G401.6 (cell line): ENCODE measurements around the gene MET.
"Not testable (repeated sequence)": the region's sequence is repeated elsewhere in the genome, so short reads cannot be mapped to it uniquely, and the experiment has no call there.

Experiments used
- FAIRE-seq: peaks from 2 replicates; lab custom pipeline; 2012; peaks lifted over from hg19 to GRCh38; lab: Jason Lieb, UNC

MET gene

GRCh38 chr7:116671681-116672595 lies at the start of gene MET:
TSS of gene MET (plus strand) at chr7:116672196. CDS start at chr7:116699085, 26,889 bp downstream.
- FAIRE-seq: no peak

GRCh38 chr7:116626886-116627285 lies 45.1 kb upstream of the MET start:
- no peak for FAIRE-seq

- FAIRE-seq: no peak
These were observed 42.9 kb upstream of the MET start for GRCh38 chr7:116629051-116629463.

DNA sequence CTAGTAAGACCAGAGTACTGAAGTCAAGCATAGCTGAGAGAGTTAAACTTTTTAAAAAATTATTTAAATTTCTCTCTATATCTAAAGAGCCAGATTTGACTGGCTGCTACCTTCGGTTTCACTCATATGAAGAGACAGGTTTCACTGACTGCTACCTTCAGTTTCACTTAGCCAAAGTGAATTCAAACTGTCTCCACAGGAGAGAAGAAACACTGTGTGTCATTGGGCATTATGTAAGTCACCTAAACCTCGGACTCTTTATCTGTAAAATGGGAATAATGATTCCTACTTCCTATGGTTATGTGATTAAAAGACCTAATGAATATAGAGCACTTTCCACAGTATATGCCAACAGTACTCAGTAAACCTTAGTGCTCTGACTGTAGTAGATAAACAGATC lies 41.6 kb upstream of the MET start:
- no peak for FAIRE-seq

DNA sequence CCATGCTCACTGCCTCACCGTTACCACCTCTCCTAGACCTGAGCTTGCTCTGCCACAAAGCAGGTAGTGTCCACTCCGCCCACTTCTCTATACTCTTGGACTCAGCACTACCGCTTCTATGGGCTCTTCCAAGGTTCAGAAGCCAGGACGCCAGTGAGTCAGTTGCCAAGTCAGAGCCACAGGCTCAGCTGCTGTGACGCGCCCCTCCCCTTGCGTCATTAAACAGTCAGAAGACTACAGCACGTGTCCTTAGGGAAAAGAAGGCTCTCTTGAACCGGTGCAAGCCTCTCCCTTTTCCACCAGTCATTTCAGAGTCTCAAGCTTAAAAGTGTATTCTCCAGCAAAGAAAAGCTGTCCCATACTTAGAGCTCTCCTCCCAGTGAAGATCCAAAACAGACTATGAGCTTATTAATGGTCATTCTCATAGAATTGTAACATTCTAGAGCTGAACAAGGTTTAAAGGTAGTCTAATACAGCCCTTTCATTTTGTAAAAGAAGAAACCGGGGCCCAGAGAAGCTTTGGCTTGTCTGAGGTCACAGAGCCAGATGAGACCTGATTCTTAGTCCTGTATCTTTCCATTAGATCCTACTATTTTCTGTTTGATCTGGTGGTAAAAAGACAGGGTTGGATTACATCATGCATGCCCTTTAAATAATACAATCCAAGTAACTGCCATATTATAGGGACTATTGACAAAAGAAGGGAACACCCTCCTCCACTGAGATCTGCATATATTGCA lies 40.9 kb upstream of the MET start:
- FAIRE-seq: no peak

DNA sequence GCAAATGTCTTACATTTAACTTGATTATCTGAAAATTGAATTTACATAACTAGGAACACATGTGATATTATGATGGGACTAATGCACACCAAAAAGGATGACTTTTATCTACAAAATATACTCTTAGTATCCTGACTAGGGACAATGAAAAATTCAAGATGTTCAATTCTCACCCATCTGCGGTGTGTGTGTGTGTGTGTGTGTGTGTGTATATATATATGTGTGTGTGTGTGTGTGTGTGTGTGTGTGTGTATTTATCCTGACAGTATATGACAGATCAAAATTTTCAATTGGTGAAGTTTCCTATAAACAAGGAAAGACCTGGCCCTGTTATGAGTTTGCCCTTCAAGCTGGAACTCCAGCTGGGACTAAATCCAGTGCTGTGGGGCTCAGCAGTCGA lies 40.3 kb upstream of the MET start:
- no peak for FAIRE-seq

- no peak for FAIRE-seq
These were observed 39.6 kb upstream of the MET start for GRCh38 chr7:116632384-116632783.

- no peak for FAIRE-seq
These were observed 38.6 kb upstream of the MET start for GRCh38 chr7:116633131-116633988.

DNA sequence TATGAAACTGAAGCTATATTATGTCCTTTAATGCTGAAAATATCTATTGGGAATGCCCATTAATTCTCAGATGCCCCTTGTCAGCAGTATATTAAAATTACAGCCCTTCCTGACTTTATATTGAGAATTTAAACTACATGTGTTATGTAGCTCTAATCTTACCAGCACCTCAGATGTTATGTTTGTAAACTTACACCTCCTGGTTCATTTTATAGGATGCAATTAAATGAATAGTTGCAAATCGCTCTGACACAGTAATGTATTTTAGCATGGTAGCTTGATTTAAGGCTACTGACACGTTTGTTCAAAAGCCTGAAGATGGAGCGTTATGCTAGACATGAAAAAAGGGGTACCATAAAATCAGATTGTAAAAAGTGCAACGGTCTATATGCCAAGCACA lies 35.0 kb upstream of the MET start:
- no peak for FAIRE-seq

DNA sequence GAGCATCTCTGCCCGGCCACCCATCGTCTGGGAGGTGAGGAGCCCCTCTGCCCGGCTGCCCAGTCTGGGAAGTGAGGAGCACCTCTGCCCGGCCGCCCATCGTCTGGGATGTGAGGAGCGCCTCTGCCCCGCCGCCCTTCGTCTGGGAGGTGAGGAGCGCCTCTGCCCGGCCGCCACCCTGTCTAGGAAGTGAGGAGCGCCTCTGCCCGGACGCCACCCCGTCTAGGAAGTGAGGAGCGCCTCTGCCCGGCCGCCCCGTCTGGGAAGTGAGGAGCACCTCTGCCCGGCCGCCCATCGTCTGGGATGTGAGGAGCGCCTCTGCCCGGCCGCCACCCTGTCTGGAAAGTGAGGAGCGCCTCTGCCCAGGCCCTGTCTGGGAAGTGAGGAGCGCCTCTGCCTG lies 33.4 kb upstream of the MET start:
- FAIRE-seq: not testable (repeated sequence)

DNA sequence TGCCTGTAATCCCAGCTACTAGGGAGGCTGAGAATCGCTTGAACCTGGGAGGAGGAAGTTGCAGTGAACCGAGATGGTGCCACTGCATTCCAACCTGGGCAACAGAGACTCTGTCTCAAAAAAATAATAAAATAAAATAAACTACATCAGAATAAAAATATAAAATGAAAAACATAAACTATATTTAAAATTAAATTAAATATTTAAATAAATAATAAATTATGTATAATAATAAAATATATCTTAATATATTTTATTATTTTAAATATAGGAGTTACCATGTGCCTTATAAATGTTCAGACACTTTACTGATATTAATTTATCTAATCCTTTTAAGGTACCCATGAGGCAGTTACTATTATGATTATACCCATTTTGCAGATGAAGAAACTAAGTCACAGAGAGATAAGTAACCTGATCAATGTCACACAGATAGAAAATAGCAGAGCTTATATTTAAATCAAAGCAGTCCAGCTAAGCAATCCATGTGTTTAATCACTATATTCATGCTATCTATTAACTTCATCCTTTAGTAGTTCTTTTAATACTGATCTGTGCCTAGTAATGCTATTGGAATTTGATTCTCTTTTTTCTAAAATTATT lies 30.3 kb upstream of the MET start:
- peak; percentile 79 for FAIRE-seq

DNA sequence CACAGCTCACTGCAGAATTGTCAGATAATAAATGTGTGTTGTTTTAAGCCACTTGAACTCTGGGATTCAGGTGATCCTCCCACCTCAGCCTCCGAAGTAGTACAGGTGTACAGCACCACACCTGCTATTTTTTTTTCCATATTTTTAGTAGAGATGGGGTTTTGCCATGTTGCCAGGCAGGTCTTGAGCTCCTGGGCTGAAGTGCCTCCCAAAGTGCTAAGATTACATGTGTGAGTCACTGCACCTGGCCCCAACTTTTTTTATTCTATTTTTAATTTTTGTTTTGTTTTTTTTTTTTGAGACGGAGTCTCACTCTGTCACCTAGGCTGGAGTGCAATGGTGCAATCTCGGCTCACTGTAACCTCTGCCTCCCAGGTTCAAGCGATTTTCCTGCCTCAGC lies 28.8 kb upstream of the MET start:
- not testable (repeated sequence) for FAIRE-seq

- FAIRE-seq: no peak
These were observed 27.4 kb upstream of the MET start for GRCh38 chr7:116644628-116645027.

GRCh38 chr7:116647290-116647689 lies 24.7 kb upstream of the MET start:
- FAIRE-seq: no peak

GRCh38 chr7:116647861-116648260 lies 24.1 kb upstream of the MET start:
- no peak for FAIRE-seq

DNA sequence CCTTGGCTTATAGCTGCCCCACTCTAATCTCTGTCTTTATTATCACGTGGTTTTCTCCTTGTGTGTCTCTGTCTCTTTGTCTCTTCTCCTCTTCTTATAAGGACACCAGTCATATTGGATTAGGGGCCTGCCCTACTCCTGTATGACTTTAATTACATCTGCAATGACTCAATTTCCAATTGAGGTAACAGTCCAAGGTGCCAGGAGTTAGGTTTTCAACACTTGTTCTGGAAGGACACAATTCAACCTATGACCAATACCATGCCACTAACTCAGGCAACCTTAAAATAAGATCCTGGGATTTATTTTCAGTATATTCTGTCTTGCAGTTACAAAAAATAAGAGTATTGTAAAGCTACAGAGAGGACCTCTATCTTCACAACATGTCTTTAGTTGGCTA lies 21.6 kb upstream of the MET start:
- FAIRE-seq: no peak

DNA sequence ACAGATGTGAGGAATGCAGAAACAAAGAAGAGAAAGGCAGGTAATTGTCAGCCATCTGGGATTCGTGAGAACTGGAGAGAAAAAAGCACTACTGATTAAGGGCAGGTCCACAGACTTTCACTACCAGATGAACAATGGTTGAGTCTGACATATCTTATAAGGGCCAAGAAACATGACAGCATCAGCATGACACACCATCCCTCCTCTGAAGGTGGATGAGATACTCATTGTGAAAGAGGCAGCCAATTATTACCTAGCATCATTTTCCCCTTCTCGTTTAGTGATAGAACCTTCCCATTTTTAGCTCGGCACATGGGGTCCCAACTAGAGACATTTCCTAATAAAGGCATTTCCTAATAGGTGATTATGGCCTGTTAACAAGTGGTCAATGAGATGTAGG lies 19.2 kb upstream of the MET start:
- no peak for FAIRE-seq

DNA sequence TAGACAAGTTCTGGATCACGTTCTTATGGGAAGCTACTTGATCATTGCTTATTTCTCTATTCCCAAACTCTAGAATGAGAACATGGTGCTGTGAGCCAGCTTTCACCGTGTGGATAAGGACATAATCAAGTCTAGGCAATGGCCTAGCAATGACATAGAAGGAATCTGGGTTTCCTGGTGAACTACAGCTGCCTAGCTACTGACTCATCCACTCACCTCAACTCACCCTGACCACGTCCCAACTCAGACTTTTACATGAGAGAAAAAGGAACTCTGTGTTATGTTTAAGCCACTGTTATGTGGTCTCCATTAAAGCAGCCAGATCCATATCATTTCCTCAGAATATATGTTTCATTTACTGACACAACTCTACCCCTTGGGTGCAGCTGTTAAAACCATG lies 18.8 kb upstream of the MET start:
- no peak for FAIRE-seq

GRCh38 chr7:116653646-116654045 lies 18.4 kb upstream of the MET start:
- no peak for FAIRE-seq

DNA sequence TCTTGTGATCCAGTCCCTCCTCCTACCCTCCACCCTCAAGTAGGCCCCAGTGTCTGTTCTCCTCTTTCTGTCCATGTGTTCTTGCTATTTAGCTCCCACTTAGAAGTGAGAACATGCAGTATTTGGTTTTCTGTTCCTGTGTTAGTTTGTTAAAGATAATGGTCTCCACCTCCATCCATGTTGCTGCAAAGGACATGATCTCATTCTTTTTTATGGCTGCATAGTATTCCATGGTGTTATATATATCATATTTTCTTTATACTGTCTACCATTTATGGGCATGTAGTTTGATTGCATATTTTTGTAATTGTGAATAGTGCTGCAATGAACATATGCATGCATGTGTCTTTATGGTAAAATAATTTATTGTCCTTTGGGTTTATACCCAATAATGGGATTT lies 12.7 kb upstream of the MET start:
- FAIRE-seq: not testable (repeated sequence)

- no peak for FAIRE-seq
These were observed 10.1 kb upstream of the MET start for GRCh38 chr7:116661865-116662264.

GRCh38 chr7:116663744-116664143 lies 8.3 kb upstream of the MET start:
- no peak for FAIRE-seq
